Caco-2 (cell line): ENCODE measurements around the gene DBP. TPM values are rescaled to one million over a fixed set of nuclear protein-coding genes. Genes with fewer than 3 reads are reported as not detected.

Experiments used
- BruUV-seq: library from RNA; stranded (reverse); fragments of 400-500 nt; replicated peaks from 2 replicates; lab custom pipeline; 2021; lab: Mats Ljungman, UMichigan
- CTCF ChIA-PET: fragments of 300-600 bp; sonication (Branson Sonifier 250); formaldehyde crosslinking; loops from one replicate; lab custom pipeline; 2022; ENCODE audit warnings: antibody characterized with exemption; lab: Charles Lee
- POLR2A ChIA-PET: fragments of 300-600 bp; sonication (Branson Sonifier 250); formaldehyde crosslinking; loops from one replicate; lab custom pipeline; 2022; ENCODE audit warnings: antibody characterized with exemption; lab: Charles Lee
- DNase-seq, 2 experiments: peaks; one replicate each; pipeline versions ENCODE4 v3.0.0 to v3.0.0-alpha.2; 2020 to 2022
- H3K27me3 ChIP-seq: replicated peaks from 2 replicates; pipeline ENCODE4 v1.6.0; 2011; ENCODE audit warnings: low read length; ENCODE audit not compliant: control insufficient read depth, insufficient read depth
- H3K36me3 ChIP-seq: 2 replicates; pipeline ENCODE4 v1.5.1; 2011; ENCODE audit warnings: low read length; ENCODE audit not compliant: control insufficient read depth, insufficient read depth
- H3K4me1 ChIP-seq: fragments of 250-450 bp; sonication (Bioruptor Pico); 2 replicates; pipeline ENCODE4 v1.5.1; 2020; ENCODE audit warnings: mild to moderate bottlenecking
- H3K4me3 ChIP-seq: 2 replicates; pipeline ENCODE4 v1.5.1; 2011; ENCODE audit warnings: low read depth, mild to moderate bottlenecking, control low read depth, low read length
- H3K9me3 ChIP-seq: fragments of 250-450 bp; sonication (Bioruptor Pico); 2 replicates; pipeline ENCODE4 v1.5.1; 2020; ENCODE audit warnings: mild to moderate bottlenecking, moderate library complexity
- H3K27ac Mint-ChIP-seq: one replicate; pipeline ENCODE4 v1.8.0; 2022; ENCODE audit warnings: mixed read lengths; ENCODE audit not compliant: unreplicated experiment
- H3K27me3 Mint-ChIP-seq: one replicate; pipeline ENCODE4 v1.8.0; 2022; ENCODE audit warnings: mixed read lengths; ENCODE audit not compliant: insufficient read depth, unreplicated experiment
- H3K36me3 Mint-ChIP-seq: one replicate; pipeline ENCODE4 v1.8.0; 2022; ENCODE audit warnings: mild to moderate bottlenecking, mixed read lengths; ENCODE audit not compliant: insufficient read depth, unreplicated experiment
- H3K4me1 Mint-ChIP-seq: one replicate; pipeline ENCODE4 v1.8.0; 2022; ENCODE audit warnings: low read depth, mixed read lengths; ENCODE audit not compliant: unreplicated experiment
- H3K4me3 Mint-ChIP-seq: one replicate; pipeline ENCODE4 v1.8.0; 2022; ENCODE audit warnings: mild to moderate bottlenecking, moderate library complexity, mixed read lengths; ENCODE audit not compliant: unreplicated experiment
- H3K9me3 Mint-ChIP-seq: one replicate; pipeline ENCODE4 v1.8.0; 2022; ENCODE audit warnings: mixed read lengths; ENCODE audit not compliant: unreplicated experiment
- CTCF ChIP-seq, 2 experiments: fragments of 200-600 bp in 1 of 2; IDR thresholded peaks; 1 replicate in 1 of 2; 2 replicates in 1 of 2; pipeline versions ENCODE4 v1.5.1 to v1.8.0; 2011 to 2022; ENCODE audit warnings: antibody characterized with exemption in 1 of 2, control low read depth in 1 of 2, inconsistent platforms in 1 of 2, low read depth in 1 of 2, low read length in 1 of 2, mild to moderate bottlenecking in 1 of 2, moderate library complexity in 1 of 2; ENCODE audit not compliant: insufficient read depth in 1 of 2, severe bottlenecking in 1 of 2, unreplicated experiment in 1 of 2
- intact Hi-C: fragments of 100-400 bp; cut with micrococcal nuclease; formaldehyde crosslinking; loops from one replicate; pipeline ENCODE4 v1.10.0; 2022; ENCODE audit not compliant: unreplicated experiment
- total RNA-seq: library from RNA; stranded (reverse); gene quantifications from 2 replicates; pipeline ENCODE4 v1.2.3, GENCODE V29; 2022

The DBP gene
- total RNA-seq, 1 experiment from 2014 or later: 17.4 TPM

GRCh38 chr19:48618278-48618915, 18.8 kb downstream of the DBP start:
- peak overlapping the region; percentile 98 for H3K27ac Mint-ChIP-seq
- no peaks in the 10 kb centered on the region for H3K9me3 ChIP-seq
- peak overlapping the region; percentile 96 for H3K4me3 Mint-ChIP-seq
- H3K4me1 Mint-ChIP-seq: peaks cover 35% of the 10 kb centered on the region
- CTCF ChIA-PET: interaction anchor here (1.0 to 1.3 kb wide), 5 partner anchors 9 to 226 kb away, joined by 3 to 14 read pairs (median 4); no protein-coding TSS in a partner anchor
- peaks cover 35% of the 10 kb centered on the region for H3K4me1 ChIP-seq
- no peak for DNase-seq
- POLR2A ChIA-PET: interaction anchor here (0.6 to 3.6 kb wide), 16 partner anchors 9 to 510 kb away, joined by 3 to 37 read pairs (median 8); partner anchors contain the start of genes CA11, GYS1 and KDELR1
- no peaks in the 10 kb centered on the region for H3K9me3 Mint-ChIP-seq
- H3K36me3 ChIP-seq: peaks cover 13% of the 10 kb centered on the region
- TF ChIP-seq CTCF (IDR thresholded peaks at IDR 0.05; ENCODE audit: insufficient read depth in 1 of 2, low read depth in 1 of 2, low read length in 1 of 2, severe bottlenecking in 1 of 2, unreplicated experiment in 1 of 2): no peak
- H3K4me3 ChIP-seq: peak overlapping the region; percentile 85
- BruUV-seq: TSS peak; percentile 81
- H3K27me3 ChIP-seq: no peaks in the 10 kb centered on the region
- intact Hi-C loops: no loop called here
- H3K27me3 Mint-ChIP-seq: no peaks in the 10 kb centered on the region
- H3K36me3 Mint-ChIP-seq: peaks cover 69% of the 10 kb centered on the region

GRCh38 chr19:48617146-48617937, 19.8 kb downstream of the DBP start:
- H3K36me3 ChIP-seq: peaks cover 13% of the 10 kb centered on the region
- no peaks in the 10 kb centered on the region for H3K9me3 ChIP-seq
- no TSS peak for BruUV-seq
- ChIA-PET POLR2A (interaction anchor here (3.6 kb wide), 1 partner anchor 17 kb away, joined by 37 read pairs; no protein-coding TSS in a partner anchor), CTCF (no interaction called here)
- H3K4me1 ChIP-seq: peaks cover 33% of the 10 kb centered on the region
- Mint-ChIP-seq H3K36me3 (peaks cover 76% of the 10 kb centered on the region), H3K27ac (peak overlapping the region; percentile 98), H3K4me3 (peak overlapping the region; percentile 96), H3K27me3 (no peaks in the 10 kb centered on the region), H3K9me3 (no peaks in the 10 kb centered on the region), H3K4me1 (peaks cover 31% of the 10 kb centered on the region)
- peak overlapping the region; percentile 85 for H3K4me3 ChIP-seq
- intact Hi-C loops: no loop called here
- DNase-seq: no peak
- TF ChIP-seq CTCF (IDR thresholded peaks at IDR 0.05; ENCODE audit: insufficient read depth in 1 of 2, low read depth in 1 of 2, low read length in 1 of 2, severe bottlenecking in 1 of 2, unreplicated experiment in 1 of 2): no peak
- H3K27me3 ChIP-seq: no peaks in the 10 kb centered on the region

- DNase-seq: no peak
- peaks cover 31% of the 10 kb centered on the region for H3K4me1 Mint-ChIP-seq
- peaks cover 83% of the 10 kb centered on the region for H3K36me3 Mint-ChIP-seq
- no peaks in the 10 kb centered on the region for H3K9me3 Mint-ChIP-seq
- no peak for TF ChIP-seq CTCF (IDR thresholded peaks at IDR 0.05; ENCODE audit: insufficient read depth in 1 of 2, low read depth in 1 of 2, low read length in 1 of 2, severe bottlenecking in 1 of 2, unreplicated experiment in 1 of 2)
- POLR2A ChIA-PET: interaction anchor here (3.6 kb wide), 1 partner anchor 17 kb away, joined by 37 read pairs; no protein-coding TSS in a partner anchor
- Histone ChIP-seq H3K4me3 (no peak overlapping the region), H3K36me3 (peaks cover 13% of the 10 kb centered on the region), H3K9me3 (no peaks in the 10 kb centered on the region), H3K27me3 (no peaks in the 10 kb centered on the region), H3K4me1 (peaks cover 33% of the 10 kb centered on the region)
- CTCF ChIA-PET: no interaction called here
- peak overlapping the region; percentile 96 for H3K4me3 Mint-ChIP-seq
- intact Hi-C loops: no loop called here
- H3K27ac Mint-ChIP-seq: peak overlapping the region; percentile 98
- no TSS peak for BruUV-seq
- no peaks in the 10 kb centered on the region for H3K27me3 Mint-ChIP-seq
These were observed 20.6 kb downstream of the DBP start for GRCh38 chr19:48616491-48617056.
